Progenitor cell of endocrine pancreas (in vitro differentiated cells): ENCODE results near the gene MRPL3. TPM values are rescaled to one million over a fixed set of nuclear protein-coding genes. Genes with fewer than 3 reads are reported as not detected.

ENCODE experiments used
- DNase-seq: peaks from one replicate; pipeline ENCODE4 v3.0.0; 2021; ENCODE audit warnings: low spot score; ENCODE audit not compliant: unreplicated experiment
- H3K27ac Mint-ChIP-seq: 2 replicates; pipeline ENCODE4 v1.8.0; 2021; ENCODE audit warnings: mild to moderate bottlenecking, moderate library complexity, mixed read lengths
- H3K27me3 Mint-ChIP-seq: 2 replicates; pipeline ENCODE4 v1.8.0; 2021; ENCODE audit warnings: mixed read lengths
- H3K36me3 Mint-ChIP-seq: 2 replicates; pipeline ENCODE4 v1.8.0; 2022; ENCODE audit warnings: mixed read lengths; ENCODE audit not compliant: insufficient read depth
- H3K4me1 Mint-ChIP-seq: 2 replicates; pipeline ENCODE4 v1.8.0; 2021; ENCODE audit warnings: low read depth, mixed read lengths
- H3K4me3 Mint-ChIP-seq: 2 replicates; pipeline ENCODE4 v1.8.0; 2021; ENCODE audit warnings: low read depth, mild to moderate bottlenecking, moderate library complexity, mixed read lengths
- H3K9me3 Mint-ChIP-seq: 2 replicates; pipeline ENCODE4 v1.8.0; 2021; ENCODE audit warnings: low read depth, mixed read lengths
- total RNA-seq: library from RNA; stranded (reverse); gene quantifications from 2 replicates; pipeline ENCODE4 v1.2.1, GENCODE V29; 2021
- TF ChIP-seq, protein P1 (sequence below): fragments of 200-600 bp; sonication (generic); IDR thresholded peaks from one replicate; pipeline ENCODE4 v1.5.0; 2021; ENCODE audit warnings: antibody characterized with exemption, mild to moderate bottlenecking; ENCODE audit not compliant: unreplicated experiment

MRPL3 gene
- total RNA-seq, 1 donor from 2014 or later = 83.8 TPM

DNA sequence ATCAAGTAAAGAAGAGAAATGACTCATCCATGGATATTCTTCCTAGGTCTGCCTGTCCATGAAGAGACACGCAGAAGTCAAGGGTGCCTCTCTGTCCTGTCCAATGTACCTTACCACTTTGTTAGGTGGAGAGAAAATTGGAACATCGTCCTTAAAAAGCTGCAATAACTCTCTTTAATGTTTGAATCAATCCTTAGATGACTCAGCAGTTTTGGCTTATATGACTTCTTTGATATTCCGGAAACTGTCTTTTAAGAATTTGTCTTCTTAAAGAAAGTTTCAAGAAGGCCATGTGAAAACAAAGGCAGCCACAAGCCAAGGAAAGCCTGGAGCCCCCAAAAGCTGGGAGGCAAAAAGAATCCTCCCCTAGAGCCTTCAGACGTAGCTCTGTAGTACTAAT is 49.2 kb downstream of the MRPL3 start:
- no peak overlapping the region for H3K27ac Mint-ChIP-seq
- no peak overlapping the region for H3K4me3 Mint-ChIP-seq
- H3K9me3 Mint-ChIP-seq = no peaks in the 10 kb centered on the region
- TF ChIP-seq, protein P1, sequence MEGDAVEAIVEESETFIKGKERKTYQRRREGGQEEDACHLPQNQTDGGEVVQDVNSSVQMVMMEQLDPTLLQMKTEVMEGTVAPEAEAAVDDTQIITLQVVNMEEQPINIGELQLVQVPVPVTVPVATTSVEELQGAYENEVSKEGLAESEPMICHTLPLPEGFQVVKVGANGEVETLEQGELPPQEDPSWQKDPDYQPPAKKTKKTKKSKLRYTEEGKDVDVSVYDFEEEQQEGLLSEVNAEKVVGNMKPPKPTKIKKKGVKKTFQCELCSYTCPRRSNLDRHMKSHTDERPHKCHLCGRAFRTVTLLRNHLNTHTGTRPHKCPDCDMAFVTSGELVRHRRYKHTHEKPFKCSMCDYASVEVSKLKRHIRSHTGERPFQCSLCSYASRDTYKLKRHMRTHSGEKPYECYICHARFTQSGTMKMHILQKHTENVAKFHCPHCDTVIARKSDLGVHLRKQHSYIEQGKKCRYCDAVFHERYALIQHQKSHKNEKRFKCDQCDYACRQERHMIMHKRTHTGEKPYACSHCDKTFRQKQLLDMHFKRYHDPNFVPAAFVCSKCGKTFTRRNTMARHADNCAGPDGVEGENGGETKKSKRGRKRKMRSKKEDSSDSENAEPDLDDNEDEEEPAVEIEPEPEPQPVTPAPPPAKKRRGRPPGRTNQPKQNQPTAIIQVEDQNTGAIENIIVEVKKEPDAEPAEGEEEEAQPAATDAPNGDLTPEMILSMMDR = no peak
- DNase-seq = no peak
- H3K36me3 Mint-ChIP-seq = no peaks in the 10 kb centered on the region
- H3K27me3 Mint-ChIP-seq = no peaks in the 10 kb centered on the region
- H3K4me1 Mint-ChIP-seq = peaks cover 26% of the 10 kb centered on the region

DNA sequence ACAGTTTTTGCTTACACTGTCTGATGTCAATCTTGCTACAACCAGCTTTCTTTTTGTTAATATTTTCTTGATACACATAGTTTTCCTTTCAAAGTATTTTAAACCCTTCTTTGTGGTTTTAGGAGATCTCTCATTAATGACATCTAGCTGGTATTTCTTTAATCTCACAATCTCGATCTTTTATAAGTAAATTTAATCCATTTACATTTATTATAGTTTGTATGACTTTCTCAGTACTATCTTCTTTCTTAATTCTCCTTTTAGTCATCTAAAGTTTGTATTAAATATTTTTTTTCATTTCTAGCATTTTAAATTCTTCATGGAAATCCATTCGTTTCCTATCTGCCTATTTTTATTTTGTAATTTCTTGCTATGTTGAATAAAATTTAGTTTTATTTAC is 55.4 kb downstream of the MRPL3 start:
- no peak overlapping the region for H3K4me3 Mint-ChIP-seq
- peaks cover 5% of the 10 kb centered on the region for H3K4me1 Mint-ChIP-seq
- TF ChIP-seq, protein P1 = no peak
- H3K27me3 Mint-ChIP-seq = no peaks in the 10 kb centered on the region
- no peak for DNase-seq
- H3K9me3 Mint-ChIP-seq = no peaks in the 10 kb centered on the region
- no peaks in the 10 kb centered on the region for H3K36me3 Mint-ChIP-seq
- H3K27ac Mint-ChIP-seq = no peak overlapping the region

DNA sequence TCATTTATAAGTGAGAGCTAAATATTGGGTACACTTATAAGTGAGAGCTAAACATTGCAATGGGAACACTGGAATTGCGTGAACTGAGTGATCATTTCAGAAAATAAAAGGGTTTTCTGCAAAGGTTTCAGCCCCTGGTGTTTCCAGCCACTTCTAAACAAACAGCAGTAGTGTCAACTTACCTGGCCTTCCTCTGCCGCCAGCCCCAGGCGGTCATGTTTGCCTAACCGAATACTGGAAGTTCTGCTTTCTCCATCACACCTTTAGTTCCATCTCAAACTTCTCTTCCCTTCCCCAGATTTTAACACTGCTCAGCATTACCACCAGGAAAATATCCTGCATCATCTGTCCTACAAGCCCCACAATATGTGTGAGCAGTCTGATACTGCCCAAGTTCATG is 58.6 kb downstream of the MRPL3 start:
- TF ChIP-seq, protein P1 = no peak
- peaks cover 5% of the 10 kb centered on the region for H3K4me1 Mint-ChIP-seq
- no peak for DNase-seq
- no peaks in the 10 kb centered on the region for H3K9me3 Mint-ChIP-seq
- no peak overlapping the region for H3K27ac Mint-ChIP-seq
- peaks cover 5% of the 10 kb centered on the region for H3K27me3 Mint-ChIP-seq
- H3K36me3 Mint-ChIP-seq = no peaks in the 10 kb centered on the region
- H3K4me3 Mint-ChIP-seq = no peak overlapping the region

DNA sequence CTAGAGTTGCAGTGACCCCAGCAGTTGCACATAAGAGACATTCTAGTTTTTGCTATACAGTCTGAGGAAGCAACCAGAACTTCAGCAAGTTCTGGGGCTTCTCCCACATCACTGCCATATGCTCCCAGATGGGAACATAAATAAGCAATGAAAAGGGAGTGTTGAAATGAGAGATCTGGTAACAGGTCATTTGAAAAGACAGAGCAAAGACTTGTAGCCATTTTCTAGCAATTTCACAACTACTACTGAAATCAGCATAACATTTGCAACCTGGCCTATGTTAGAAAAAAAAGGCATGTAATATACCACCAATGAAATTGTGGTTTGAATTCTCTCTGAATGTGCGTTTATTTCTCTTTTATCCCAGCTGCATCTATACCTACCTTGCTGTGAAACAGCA is 63.7 kb downstream of the MRPL3 start:
- Mint-ChIP-seq H3K27me3 (peaks cover 5% of the 10 kb centered on the region), H3K9me3 (no peaks in the 10 kb centered on the region), H3K36me3 (no peaks in the 10 kb centered on the region), H3K4me1 (peaks cover 2% of the 10 kb centered on the region), H3K27ac (no peak overlapping the region), H3K4me3 (no peak overlapping the region)
- no peak for DNase-seq
- TF ChIP-seq, protein P1 = no peak

DNA sequence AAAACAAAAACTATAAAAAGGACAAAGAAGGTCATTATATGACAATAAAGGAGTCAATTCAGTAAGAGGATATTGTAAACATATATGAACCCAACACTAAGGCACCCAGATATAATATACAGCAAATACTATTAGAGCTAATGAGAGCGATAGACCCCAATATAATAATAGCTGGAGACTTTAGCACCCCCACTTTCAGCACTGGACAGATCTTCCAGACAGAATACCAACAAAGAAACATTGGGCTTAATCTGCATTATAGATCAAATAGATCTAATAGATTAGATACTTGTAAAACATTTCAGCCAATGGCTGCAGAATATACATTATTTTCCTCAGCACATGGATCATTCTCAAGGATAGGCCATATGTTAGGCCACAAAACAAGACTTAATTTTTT is 67.8 kb downstream of the MRPL3 start:
- TF ChIP-seq, protein P1 = no peak
- H3K27me3 Mint-ChIP-seq = no peaks in the 10 kb centered on the region
- no peak for DNase-seq
- no peak overlapping the region for H3K4me3 Mint-ChIP-seq
- H3K9me3 Mint-ChIP-seq = no peaks in the 10 kb centered on the region
- no peaks in the 10 kb centered on the region for H3K36me3 Mint-ChIP-seq
- no peaks in the 10 kb centered on the region for H3K4me1 Mint-ChIP-seq
- H3K27ac Mint-ChIP-seq = no peak overlapping the region
